ENCODE measurements around the gene FOXD4L3.
"Not testable (repeated sequence)": the region's sequence is repeated elsewhere in the genome, so short reads cannot be mapped to it uniquely, and the experiment has no call there.

The FOXD4L3 gene

GRCh38 chr9:68302567-68302966 lies at the start of gene FOXD4L3:
Gene FOXD4L3, plus strand, starts transcription at chr9:68302867. Its CDS starts 85 bp downstream, at chr9:68302952.
- not testable (repeated sequence) for DNase-seq

- not testable (repeated sequence) for DNase-seq
These were observed 21.6 kb upstream of the FOXD4L3 start for GRCh38 chr9:68281041-68281440.

- not testable (repeated sequence) for DNase-seq
These were observed 1.1 kb downstream of the FOXD4L3 start for GRCh38 chr9:68303771-68304170.

DNA sequence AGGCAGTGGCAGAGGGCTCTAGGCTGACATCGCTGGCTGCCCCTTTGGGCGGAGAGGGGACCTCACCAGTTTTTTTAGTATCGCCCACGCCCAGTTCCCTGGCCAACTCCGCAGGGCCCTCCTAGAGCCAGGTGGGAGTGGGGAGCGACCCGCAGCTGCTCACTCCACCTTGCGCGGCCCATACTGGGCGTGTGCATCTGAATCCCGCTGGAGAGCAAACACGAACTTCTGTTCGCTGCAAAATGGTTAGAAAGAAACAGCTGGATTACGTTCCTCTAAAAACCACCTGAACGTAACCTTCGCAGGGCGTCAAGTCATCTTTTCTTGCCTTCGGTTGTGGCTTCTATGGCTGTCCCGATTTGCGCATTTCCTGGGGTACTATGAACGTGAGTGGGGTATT lies 1.5 kb downstream of the FOXD4L3 start:
- DNase-seq, result not testable (repeated sequence)

DNA sequence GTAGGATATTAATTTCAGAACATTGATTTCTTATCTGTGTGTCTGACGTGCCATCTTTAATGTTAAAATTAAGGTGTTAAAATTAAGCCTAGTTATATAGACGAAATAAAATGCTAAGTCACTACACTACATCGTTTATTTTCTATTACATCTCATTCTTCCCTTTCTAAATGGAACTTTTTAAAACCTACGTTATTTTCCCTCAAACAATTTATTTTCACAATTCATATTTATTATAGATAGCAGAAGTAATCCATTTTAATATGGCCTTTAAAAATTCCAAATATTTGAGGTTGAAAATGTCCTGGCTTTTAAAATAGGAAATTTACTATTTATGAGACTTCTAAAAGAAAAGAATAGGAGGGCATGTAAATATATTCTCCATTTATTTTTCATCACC lies 2.1 kb downstream of the FOXD4L3 start:
- not testable (repeated sequence) for DNase-seq

- not testable (repeated sequence) for DNase-seq
These were observed 3.1 kb downstream of the FOXD4L3 start for GRCh38 chr9:68305680-68306285.

- DNase-seq, result not testable (repeated sequence)
These were observed 3.8 kb downstream of the FOXD4L3 start for GRCh38 chr9:68306391-68306964.

GRCh38 chr9:68307127-68307526 lies 4.5 kb downstream of the FOXD4L3 start:
- not testable (repeated sequence) for DNase-seq

DNA sequence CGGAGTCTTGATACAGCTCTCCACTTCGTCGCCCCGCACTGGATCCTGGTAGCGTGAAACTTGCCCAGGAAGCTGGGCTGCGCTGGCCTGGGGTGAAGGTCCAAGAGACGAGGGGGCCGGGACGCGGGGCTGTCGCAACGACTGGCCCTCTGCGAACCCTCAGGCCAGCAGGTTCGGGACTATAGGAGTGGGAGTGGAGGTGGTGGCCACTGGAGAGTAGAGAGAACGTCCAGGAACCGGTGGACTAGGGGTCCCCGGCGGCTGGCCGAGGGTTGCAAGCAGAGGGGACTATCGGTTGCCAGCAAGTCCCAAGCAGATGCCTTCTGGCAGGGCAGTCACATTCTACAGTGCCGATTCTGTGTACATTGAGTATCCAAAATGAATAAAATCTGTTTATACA lies 5.0 kb downstream of the FOXD4L3 start:
- not testable (repeated sequence) for DNase-seq

- not testable (repeated sequence) for DNase-seq
These were observed 8.5 kb downstream of the FOXD4L3 start for GRCh38 chr9:68311208-68311607.

DNA sequence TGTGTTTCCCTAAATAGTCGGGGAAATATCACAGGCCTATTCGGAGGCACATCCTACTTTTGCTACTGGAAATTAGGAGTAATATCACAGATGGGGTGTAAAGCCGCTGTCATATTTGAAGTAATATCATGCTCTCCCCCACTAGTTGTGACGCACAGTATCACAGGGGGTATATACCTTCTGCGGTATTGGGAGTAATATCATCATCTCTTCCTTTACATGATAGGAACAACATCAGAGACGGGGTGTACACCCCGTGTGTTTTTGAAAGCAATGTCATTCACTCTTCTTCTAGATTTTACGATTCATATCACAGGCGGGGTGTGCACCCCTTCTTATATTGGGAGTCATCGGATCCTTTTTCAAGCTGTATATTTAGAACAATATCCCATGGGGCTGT lies 15.5 kb downstream of the FOXD4L3 start:
- DNase-seq, result not testable (repeated sequence)

- not testable (repeated sequence) for DNase-seq
These were observed 21.1 kb downstream of the FOXD4L3 start for GRCh38 chr9:68323749-68324148.

GRCh38 chr9:68324518-68324917 lies 21.9 kb downstream of the FOXD4L3 start:
- DNase-seq, result not testable (repeated sequence)

GRCh38 chr9:68329106-68329505 lies 26.4 kb downstream of the FOXD4L3 start:
- DNase-seq, result not testable (repeated sequence)

GRCh38 chr9:68330531-68331173 lies 28.0 kb downstream of the FOXD4L3 start:
- not testable (repeated sequence) for DNase-seq

GRCh38 chr9:68332122-68332521 lies 29.5 kb downstream of the FOXD4L3 start:
- not testable (repeated sequence) for DNase-seq

DNA sequence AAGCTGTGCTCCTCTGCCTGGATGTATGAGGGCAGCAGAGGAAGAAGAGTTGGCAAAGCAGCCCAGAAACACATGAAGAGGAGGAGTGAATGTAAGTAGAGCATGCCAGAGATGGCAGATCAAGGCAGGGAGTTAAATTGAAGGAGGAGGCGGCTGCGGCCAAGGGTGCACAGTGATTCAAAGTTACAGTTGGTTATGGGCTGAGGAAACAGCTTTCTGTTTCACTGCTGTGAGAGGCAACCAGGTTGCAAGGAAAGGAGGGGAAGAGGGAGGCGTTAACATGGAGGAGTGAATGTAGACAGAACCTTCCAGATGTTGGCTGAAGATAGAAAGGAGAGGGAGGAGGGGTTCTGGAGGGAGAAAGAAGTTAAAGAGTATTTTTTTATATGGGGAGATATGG lies 33.3 kb downstream of the FOXD4L3 start:
- DNase-seq, result not testable (repeated sequence)

- not testable (repeated sequence) for DNase-seq
These were observed 34.1 kb downstream of the FOXD4L3 start for GRCh38 chr9:68336639-68337339.

DNA sequence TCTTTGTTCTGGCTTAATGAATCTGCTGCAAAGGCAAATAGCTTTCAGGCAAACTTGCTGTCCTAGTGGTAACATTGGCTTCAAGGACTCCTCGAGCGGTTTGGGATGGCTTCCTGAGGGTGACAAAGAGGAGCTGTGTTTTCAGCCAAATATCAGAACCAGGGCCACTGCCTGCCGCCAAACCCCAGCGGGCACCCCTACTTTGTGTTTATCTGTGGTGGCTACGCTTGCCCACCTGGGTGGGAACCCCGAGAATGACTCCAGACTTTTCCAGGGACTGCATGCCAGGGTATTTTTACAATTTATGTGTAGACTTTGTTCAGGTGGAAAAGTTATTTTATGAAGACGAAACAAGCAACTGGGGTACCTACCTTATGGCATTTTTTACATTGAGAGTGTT lies 35.3 kb downstream of the FOXD4L3 start:
- not testable (repeated sequence) for DNase-seq

DNA sequence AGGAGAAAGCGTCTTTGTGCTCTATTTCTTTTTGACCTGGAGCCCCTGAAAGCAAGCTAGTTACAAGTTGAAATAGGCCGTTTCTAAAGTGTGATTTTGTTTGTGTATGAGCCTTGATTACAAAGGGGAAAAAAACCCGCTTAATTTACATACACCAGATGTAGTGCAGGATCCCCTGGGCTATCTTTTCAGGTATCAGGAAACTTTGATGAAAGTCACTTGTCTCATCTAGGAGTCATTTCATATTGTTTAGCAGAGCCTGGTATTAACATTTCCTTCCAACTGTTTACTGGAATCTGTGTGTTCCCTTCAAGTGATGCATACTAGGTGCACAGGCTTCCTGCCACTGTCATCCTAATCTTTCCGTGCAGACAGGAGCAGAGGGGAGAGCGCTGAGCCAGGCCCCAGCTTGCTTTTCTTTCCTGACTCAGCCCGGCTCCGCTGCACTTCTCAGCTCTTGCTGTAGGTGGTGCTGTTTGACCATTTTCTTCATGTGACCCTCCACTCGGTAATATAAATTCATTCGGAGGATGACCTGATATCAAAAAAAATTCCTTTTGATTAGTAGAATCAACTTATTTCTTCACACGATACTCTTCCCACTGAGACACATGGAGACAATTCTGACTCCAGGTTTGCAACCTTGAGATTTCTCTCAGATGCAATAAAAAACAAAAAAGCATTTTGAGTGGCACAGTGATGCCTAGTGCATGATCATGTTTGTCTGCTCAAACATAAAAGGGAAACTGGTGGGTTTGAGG lies 39.8 kb downstream of the FOXD4L3 start:
- not testable (repeated sequence) for DNase-seq

- not testable (repeated sequence) for DNase-seq
These were observed 40.6 kb downstream of the FOXD4L3 start for GRCh38 chr9:68343242-68343641.

DNA sequence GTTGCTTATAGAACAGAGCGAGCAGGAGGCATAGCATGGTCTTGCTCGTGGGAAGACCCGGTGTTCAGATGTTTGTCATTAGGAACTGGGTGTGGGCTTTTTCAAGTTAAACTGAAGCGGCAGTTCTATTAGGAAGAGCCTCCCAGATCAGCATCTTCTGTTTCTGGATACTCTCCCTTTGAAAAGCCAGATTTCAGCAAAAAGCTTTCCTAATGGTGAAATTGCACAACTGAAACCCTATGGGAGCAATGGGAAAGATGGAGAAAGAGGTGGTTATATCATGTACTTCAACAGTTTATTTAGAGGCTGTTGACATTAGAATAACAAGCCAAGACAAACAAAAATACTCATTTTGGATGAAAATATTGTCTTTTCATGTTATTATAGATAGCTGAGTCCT lies 41.3 kb downstream of the FOXD4L3 start:
- DNase-seq, result not testable (repeated sequence)

DNA sequence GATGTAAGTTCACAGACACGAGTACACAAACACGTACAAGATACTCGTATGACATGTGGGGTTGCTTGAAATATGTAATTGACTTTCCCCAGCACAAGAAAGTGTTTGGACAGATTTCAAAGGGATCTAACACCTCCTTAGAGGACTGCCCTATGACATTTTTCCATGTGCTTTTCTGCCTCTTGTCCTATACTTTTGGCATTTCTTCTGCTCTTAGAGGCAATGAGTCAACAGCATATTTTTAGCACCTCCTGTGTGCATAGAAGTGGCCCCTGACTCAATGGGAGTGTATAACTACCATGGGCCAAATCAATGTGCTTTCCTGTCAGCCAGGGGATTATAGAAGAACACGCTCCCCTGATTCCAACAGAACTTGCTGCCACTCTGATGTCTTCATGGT lies 49.0 kb downstream of the FOXD4L3 start:
- not testable (repeated sequence) for DNase-seq

Measured in DMS79 (cell line).